Measurements from ENCODE around the gene GGTA1.
"Not testable (repeated sequence)": the region's sequence is repeated elsewhere in the genome, so short reads cannot be mapped to it uniquely, and the experiment has no call there.

Gene GGTA1

GRCh38 chr9:121499427-121500164 lies at the start of gene GGTA1:
TSS of gene GGTA1 (minus strand) at chr9:121499844. CDS start at chr9:121467922, 31,922 bp downstream.
- FAIRE-seq (no peak), DNase-seq (ENCODE audit: extremely low spot score, insufficient read length, low read depth) (no peak)

DNA sequence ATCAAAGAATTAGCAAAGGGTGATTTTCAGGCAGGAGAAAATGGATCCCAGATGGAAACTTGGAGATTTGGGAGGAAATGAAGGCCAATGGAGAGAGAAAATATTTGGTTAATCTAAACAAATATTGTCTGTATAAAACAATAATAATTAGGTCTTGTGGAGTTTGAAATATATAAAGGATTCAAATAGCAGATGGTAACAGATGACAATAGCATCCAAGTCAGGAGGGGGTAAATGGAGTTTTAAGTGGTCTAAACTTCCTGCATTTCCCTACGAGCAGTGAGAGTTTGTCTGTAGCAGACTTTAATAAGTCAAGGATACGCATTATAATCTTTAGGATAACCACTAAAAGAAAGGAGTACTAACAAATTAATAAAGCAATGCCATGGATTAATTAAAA lies 49.0 kb upstream of the GGTA1 start:
- no peak for DNase-seq (ENCODE audit: extremely low spot score, insufficient read length, low read depth)
- no peak for FAIRE-seq

DNA sequence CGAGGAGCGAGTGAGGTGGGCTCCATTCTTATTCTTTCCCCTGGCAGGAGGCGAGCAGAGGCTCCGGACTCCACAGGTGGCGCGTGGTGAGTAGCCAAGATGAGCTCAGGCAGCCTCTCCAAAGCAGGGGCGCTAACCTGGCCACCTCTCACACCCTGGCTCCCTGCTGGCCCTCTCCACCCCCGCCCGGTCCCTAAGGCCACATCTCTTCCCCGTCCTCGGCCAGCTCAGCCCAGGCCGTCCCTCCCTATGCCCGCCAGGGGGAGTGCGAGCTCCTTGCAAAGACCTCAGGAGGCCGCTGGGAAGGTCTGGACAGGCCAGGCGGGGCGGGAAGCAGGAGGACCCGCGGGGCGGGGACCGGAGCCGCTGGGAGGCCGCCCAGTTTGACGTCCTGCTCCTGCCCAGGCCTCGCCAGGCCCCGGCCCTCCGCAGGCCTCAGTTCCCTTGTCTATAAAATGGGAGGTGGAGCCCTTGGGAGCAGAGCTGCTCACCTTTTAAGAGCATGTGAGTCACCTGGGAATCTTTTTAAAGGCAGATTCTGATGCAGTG lies 46.3 kb upstream of the GGTA1 start:
- FAIRE-seq (peak; percentile 76), DNase-seq (ENCODE audit: extremely low spot score, insufficient read length, low read depth) (peak; percentile 75)

- FAIRE-seq = no peak
Measured at GRCh38 chr9:121545150-121545874, 45.7 kb upstream of the GGTA1 start.

DNA sequence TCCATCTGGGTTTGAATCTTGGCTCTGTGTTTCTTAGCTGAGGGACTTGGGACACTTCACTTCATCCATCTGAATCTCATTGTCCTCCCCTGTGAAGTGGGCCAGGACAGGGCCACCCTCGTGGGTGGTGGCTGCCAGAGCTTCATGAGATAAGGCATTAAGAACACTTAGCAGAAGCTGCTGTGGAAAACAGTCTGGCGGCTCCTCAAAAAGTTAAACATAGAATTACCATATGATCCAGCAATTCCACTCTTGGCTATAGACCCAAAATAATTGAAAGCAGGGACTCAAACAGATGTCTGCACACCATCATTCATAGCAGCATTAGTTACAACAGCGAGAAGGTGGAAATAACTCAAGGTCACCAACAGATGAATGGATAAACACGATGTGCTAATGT lies 42.4 kb upstream of the GGTA1 start:
- FAIRE-seq (no peak), DNase-seq (ENCODE audit: extremely low spot score, insufficient read length, low read depth) (no peak)

More at GRCh38 chr9:121545150-121545874, 45.7 kb upstream of the GGTA1 start:
- DNase-seq (ENCODE audit: extremely low spot score, insufficient read length, low read depth) = no peak

- FAIRE-seq (no peak), DNase-seq (ENCODE audit: extremely low spot score, insufficient read length, low read depth) (no peak)
Measured at GRCh38 chr9:121541256-121541655, 41.6 kb upstream of the GGTA1 start.

DNA sequence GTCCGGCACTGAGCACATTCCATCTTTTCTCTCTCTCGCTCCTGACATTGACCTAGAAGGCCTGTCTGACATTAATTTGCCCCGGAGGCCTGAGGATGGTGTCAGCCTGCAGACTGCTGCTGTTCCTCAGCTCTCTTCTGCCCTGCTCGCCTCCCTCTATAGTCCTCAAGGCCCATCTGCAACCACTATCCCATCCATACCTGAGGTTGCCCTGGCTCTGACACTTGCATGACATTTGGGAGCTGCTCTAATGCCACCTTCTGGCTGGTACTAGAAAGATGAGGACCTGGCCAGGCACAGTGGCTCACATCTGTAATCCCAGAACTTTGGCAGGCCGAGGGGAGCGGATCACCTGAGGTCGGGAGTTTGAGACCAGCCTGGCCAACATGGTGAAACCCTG lies 38.6 kb upstream of the GGTA1 start:
- DNase-seq (ENCODE audit: extremely low spot score, insufficient read length, low read depth) (no peak), FAIRE-seq (no peak)

- DNase-seq (ENCODE audit: extremely low spot score, insufficient read length, low read depth) (no peak), FAIRE-seq (no peak)
Measured at GRCh38 chr9:121537283-121537682, 37.6 kb upstream of the GGTA1 start.

GRCh38 chr9:121532881-121533280 lies 33.2 kb upstream of the GGTA1 start:
- DNase-seq (ENCODE audit: extremely low spot score, insufficient read length, low read depth) = no peak
- FAIRE-seq = no peak

- FAIRE-seq (no peak), DNase-seq (ENCODE audit: extremely low spot score, insufficient read length, low read depth) (no peak)
Measured at GRCh38 chr9:121529237-121529987, 29.8 kb upstream of the GGTA1 start.

DNA sequence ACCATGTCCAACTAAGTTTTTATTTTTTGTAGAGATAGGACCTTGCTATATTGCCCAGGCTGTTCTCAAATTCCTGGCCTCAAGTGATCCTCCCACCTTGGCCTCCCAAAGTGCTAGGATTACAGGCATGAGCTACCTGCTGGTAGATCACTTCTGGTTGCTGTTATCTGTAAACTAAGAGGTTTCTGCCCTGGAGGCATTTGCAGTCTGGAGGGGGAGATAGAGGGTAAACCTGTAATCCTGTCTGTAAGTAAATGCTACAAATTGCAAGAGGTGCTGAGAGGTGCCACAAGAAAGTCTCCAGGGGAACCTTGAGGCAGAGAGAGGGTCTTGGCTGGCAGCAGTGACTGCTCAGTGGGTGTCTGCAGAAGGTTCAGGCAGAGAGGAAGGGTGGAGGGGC lies 29.0 kb upstream of the GGTA1 start:
- DNase-seq (ENCODE audit: extremely low spot score, insufficient read length, low read depth) = no peak
- no peak for FAIRE-seq

- no peak for FAIRE-seq
- DNase-seq (ENCODE audit: extremely low spot score, insufficient read length, low read depth) = no peak
Measured at GRCh38 chr9:121527371-121527770, 27.7 kb upstream of the GGTA1 start.

DNA sequence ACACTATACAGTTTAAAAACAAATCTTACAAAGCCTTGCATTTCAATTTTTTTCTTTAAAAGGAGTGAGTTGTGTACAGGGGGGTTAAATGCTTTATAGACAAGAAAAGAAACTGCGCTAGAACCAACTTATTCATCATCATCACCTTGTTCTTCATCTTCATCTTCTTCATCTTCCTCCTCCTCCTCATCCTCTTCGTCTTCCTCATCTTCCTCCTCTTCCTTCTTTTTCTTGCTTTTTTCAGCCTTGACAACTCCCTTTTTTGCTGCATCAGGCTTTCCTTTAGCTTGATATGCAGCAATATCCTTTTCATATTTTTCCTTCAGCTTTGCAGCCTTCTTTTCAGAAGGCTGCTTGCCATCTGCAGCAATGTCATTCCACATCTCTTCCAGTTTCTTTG lies 20.0 kb upstream of the GGTA1 start:
- not testable (repeated sequence) for DNase-seq (ENCODE audit: extremely low spot score, insufficient read length, low read depth); FAIRE-seq

GRCh38 chr9:121518634-121519033 lies 19.0 kb upstream of the GGTA1 start:
- DNase-seq (ENCODE audit: extremely low spot score, insufficient read length, low read depth) (no peak), FAIRE-seq (no peak)

GRCh38 chr9:121513166-121513565 lies 13.5 kb upstream of the GGTA1 start:
- not testable (repeated sequence) for DNase-seq (ENCODE audit: extremely low spot score, insufficient read length, low read depth); FAIRE-seq

DNA sequence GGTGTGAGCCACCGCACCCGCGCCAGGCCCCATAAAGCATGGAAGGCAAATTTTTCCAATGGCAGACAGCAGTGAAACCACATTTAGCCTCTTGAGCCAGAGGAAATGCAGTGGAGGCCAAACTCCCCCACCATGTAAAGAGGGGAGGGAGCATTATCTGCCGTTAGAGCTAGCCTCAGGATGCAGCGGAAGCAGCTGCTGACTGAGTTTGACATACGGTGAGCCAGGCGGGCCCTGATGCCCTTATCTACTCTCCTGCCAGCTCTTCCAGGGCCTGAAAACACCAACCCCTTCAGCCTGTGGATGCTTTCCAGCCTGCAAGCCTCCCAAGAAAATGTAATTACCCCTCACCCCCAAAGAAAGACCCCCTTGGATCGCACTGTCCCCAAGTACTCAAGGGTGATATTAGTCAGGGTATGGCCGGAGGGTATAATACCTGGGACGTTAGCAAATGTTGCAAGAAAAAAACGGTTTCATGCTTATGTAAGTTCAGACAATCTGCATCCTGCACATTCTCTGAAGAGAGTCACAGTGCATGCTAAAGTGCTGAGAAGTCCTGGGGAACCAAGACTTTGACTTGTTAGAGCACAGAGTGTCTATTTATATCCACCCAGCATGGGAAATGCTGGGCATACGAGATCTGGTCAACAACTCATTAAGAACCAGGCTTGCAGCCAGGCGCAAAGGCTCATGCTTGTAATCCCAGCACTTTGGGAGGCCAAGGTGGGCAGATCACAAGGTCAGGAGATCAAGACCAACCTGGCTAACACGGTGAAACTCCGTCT lies 11.3 kb upstream of the GGTA1 start:
- no peak for FAIRE-seq

DNA sequence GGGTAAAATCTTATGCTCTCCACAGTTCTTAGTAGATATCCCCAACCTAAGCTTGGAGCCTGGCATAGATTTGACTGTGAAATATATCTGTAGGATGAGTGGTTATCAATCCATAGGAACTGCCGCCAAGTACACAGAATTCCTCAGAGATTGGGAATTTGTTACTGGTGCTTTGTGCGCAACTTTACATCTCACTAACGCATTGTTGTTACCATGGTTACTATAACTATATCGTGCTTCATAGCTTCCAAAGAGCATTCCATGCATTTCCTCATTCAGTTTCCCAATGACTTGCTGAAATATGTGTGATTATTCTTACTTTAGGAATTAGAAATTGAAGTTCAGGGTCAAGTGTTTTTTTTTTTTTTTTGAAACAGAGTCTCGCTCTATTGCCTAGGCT lies 9.5 kb upstream of the GGTA1 start:
- FAIRE-seq (no peak), DNase-seq (ENCODE audit: extremely low spot score, insufficient read length, low read depth) (no peak)

More for the DNA sequence above, 11.3 kb upstream of the GGTA1 start:
- no peak for DNase-seq (ENCODE audit: extremely low spot score, insufficient read length, low read depth)

DNA sequence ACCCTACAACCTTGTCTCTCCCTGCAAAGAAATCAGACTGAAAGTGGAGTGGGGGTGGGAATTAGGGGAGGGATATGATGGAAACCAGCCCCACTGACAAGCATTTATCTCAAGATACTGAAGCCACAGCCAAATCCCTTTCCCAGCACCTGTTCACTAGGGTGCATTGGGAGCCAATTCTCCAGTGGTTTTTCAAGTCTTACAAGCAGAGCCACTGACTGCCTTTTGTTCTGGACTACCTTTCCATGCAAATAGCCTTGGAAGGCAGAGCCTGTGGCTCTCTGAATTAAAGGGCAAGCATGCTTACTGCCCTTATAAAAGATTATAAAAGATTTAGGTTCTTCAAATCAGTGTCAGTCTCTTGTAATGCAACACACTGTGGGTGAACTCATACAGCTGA lies 8.8 kb upstream of the GGTA1 start:
- no peak for DNase-seq (ENCODE audit: extremely low spot score, insufficient read length, low read depth)
- FAIRE-seq = no peak

- FAIRE-seq = no peak
- no peak for DNase-seq (ENCODE audit: extremely low spot score, insufficient read length, low read depth)
Measured at GRCh38 chr9:121505903-121506735, 6.5 kb upstream of the GGTA1 start.
